Lung (tissue), 12 donors: Measurements from ENCODE around the gene PCDHGC5. TPM values are rescaled to one million over a fixed set of nuclear protein-coding genes. Genes with fewer than 3 reads are reported as not detected.

Experiments used
- ATAC-seq: fragments of 200-7000 bp; cut with Tn5 transposase; one replicate; pipeline ENCODE4 v1.9.1; 2020; ENCODE audit warnings: moderate number of reproducible peaks; ENCODE audit not compliant: insufficient read depth, low FRiP score
- DNase-seq, 3 donors: peaks; one replicate each; pipeline ENCODE4 v3.0.0-alpha.2; 2013 to 2017
- H3K27ac ChIP-seq, 2 donors: one replicate each; pipeline ENCODE4 v1.5.1; 2013; ENCODE audit warnings: mild to moderate bottlenecking in 2 of 2, moderate library complexity in 2 of 2, control low read depth in 1 of 2, inconsistent platforms in 1 of 2, low read depth in 1 of 2, low read length in 1 of 2
- H3K27me3 ChIP-seq, 3 donors: one replicate each; pipeline ENCODE4 v1.5.1; 2013; ENCODE audit warnings: low read length in 2 of 3; ENCODE audit not compliant: control insufficient read depth in 3 of 3, insufficient read depth in 3 of 3
- H3K36me3 ChIP-seq, 4 donors: one replicate each; pipeline ENCODE4 v1.5.1; 2013; ENCODE audit warnings: low read length in 4 of 4, mild to moderate bottlenecking in 1 of 4, moderate library complexity in 1 of 4; ENCODE audit not compliant: control insufficient read depth in 4 of 4, insufficient read depth in 4 of 4
- H3K4me1 ChIP-seq, 5 donors: one replicate each; pipeline ENCODE4 v1.5.1; 2013; ENCODE audit warnings: low read length in 5 of 5, mild to moderate bottlenecking in 2 of 5, moderate library complexity in 1 of 5; ENCODE audit not compliant: control insufficient read depth in 5 of 5, insufficient read depth in 5 of 5
- H3K4me3 ChIP-seq: one replicate; pipeline ENCODE4 v1.5.1; 2013; ENCODE audit warnings: mild to moderate bottlenecking, control low read depth, moderate library complexity
- H3K9ac ChIP-seq, 2 donors: one replicate each; pipeline ENCODE4 v1.5.1; 2013; ENCODE audit warnings: low read length in 2 of 2, control low read depth in 1 of 2; ENCODE audit not compliant: insufficient read depth in 1 of 2
- H3K9me3 ChIP-seq, 4 donors: one replicate each; pipeline ENCODE4 v1.5.1; 2013; ENCODE audit warnings: low read length in 3 of 4, mild to moderate bottlenecking in 1 of 4, moderate library complexity in 1 of 4; ENCODE audit not compliant: control insufficient read depth in 4 of 4, insufficient read depth in 3 of 4
- CTCF ChIP-seq: IDR thresholded peaks from 2 replicates; pipeline ENCODE4 v1.5.1; 2012; ENCODE audit warnings: mild to moderate bottlenecking; ENCODE audit errors: control extremely low read depth, extremely low read depth
- WGBS, 2 donors: extraction: QIAGEN DNeasy Blood & Tissue Kit; methylation state at CpG; one replicate each; pipeline ENCODE4 v1.1.7; 2013; 5-methylcytosine and 5-hydroxymethylcytosine counted together
- polyA plus RNA-seq, 2 donors: library from polyadenylated mRNA; stranded (reverse); fragments of 200-250 nt; gene quantifications; one replicate each; pipeline ENCODE4 v1.2.1, GENCODE V29; 2013
- total RNA-seq, 2 donors: library from RNA; depleted of rRNA in 1 of 2; stranded (reverse); fragments of >200 nt in 1 of 2; gene quantifications; one replicate each; pipeline ENCODE4 v1.2.1, GENCODE V29; 2014 to 2021
- donor health status: control.
- donor health status: control.
- donor health status: Bipolar disorder and iron deficiency.
- donor health status: healthy.
- donor health status: DM: yes; HTN: yes; CAD: no.

Gene PCDHGC5
- total and polyA plus RNA-seq, 4 donors, result 0.14 to 5.1 (median 1.5) TPM

GRCh38 chr5:141528291-141528984 is 39.6 kb downstream of the PCDHGC5 start:
- Histone ChIP-seq H3K36me3 (peaks cover 0 to 34% (median 11%) of the 10 kb centered on the region in 4 donors), H3K27me3 (no peaks in the 10 kb centered on the region), H3K4me1 (peaks cover 1 to 78% (median 31%) of the 10 kb centered on the region in 5 donors), H3K9ac (peak overlapping the region in 1 of 2 donors; percentile 23), H3K9me3 (no peaks in the 10 kb centered on the region), H3K27ac (peak overlapping the region; percentile 68 to 78), H3K4me3 (no peak overlapping the region)
- TF ChIP-seq CTCF, result no peak
- 76 to 87% methylated on average over 11 of the region's 11 CpGs for WGBS, 2 donors
- ATAC-seq (no peak), DNase-seq (peak; percentile 56 to 84 (median 79))

- Histone ChIP-seq H3K4me3 (no peak overlapping the region), H3K27me3 (no peaks in the 10 kb centered on the region), H3K4me1 (peaks cover 0 to 72% (median 29%) of the 10 kb centered on the region in 5 donors), H3K9ac (peak overlapping the region in 1 of 2 donors; percentile 23), H3K9me3 (no peaks in the 10 kb centered on the region), H3K27ac (peak overlapping the region; percentile 76 to 78), H3K36me3 (peaks cover 0 to 33% (median 12%) of the 10 kb centered on the region in 4 donors)
- ATAC-seq (peak; percentile 21), DNase-seq (peak; percentile 63 to 92 (median 89))
- WGBS, 2 donors, result 81 to 87% methylated on average over 5 of the region's 5 CpGs
- TF ChIP-seq CTCF, result no peak
Measured at GRCh38 chr5:141529002-141529401, 40.1 kb downstream of the PCDHGC5 start.

GRCh38 chr5:141529873-141530272 is 41.0 kb downstream of the PCDHGC5 start:
- DNase-seq (no peak), ATAC-seq (no peak)
- H3K36me3 ChIP-seq, result peaks cover 0 to 31% (median 12%) of the 10 kb centered on the region in 4 donors
- no peak overlapping the region for H3K4me3 ChIP-seq
- H3K27me3 ChIP-seq, result no peaks in the 10 kb centered on the region
- H3K4me1 ChIP-seq, result peaks cover 0 to 64% (median 25%) of the 10 kb centered on the region in 5 donors
- TF ChIP-seq CTCF, result no peak
- H3K9ac ChIP-seq, result peak overlapping the region in 1 of 2 donors; percentile 13
- H3K27ac ChIP-seq, result peak overlapping the region in 1 of 2 donors; percentile 78
- WGBS, 2 donors, result 85 to 88% methylated on average over 7 of the region's 7 CpGs
- H3K9me3 ChIP-seq, result no peaks in the 10 kb centered on the region
